Neural progenitor cell (in vitro differentiated cells): ENCODE measurements around the gene GRAMD1B.
"Not testable (repeated sequence)": the region's sequence is repeated elsewhere in the genome, so short reads cannot be mapped to it uniquely, and the experiment has no call there.

Experiments
- CTCF ChIP-seq: fragments of 200-600 bp; sonication (generic); IDR thresholded peaks from 2 replicates; pipeline ENCODE4 v1.5.1; 2017; ENCODE audit warnings: antibody characterized with exemption, mild to moderate bottlenecking
- EZH2 ChIP-seq: fragments of 200-600 bp; sonication (generic); IDR thresholded peaks from 2 replicates; pipeline ENCODE4 v1.6.1; 2017; ENCODE audit warnings: antibody characterized with exemption, mild to moderate bottlenecking, moderate library complexity
- EZH2phosphoT487 ChIP-seq: fragments of 200-600 bp; sonication (generic); IDR thresholded peaks from 2 replicates; pipeline ENCODE4 v1.6.1; 2017; ENCODE audit warnings: antibody characterized with exemption

DNA sequence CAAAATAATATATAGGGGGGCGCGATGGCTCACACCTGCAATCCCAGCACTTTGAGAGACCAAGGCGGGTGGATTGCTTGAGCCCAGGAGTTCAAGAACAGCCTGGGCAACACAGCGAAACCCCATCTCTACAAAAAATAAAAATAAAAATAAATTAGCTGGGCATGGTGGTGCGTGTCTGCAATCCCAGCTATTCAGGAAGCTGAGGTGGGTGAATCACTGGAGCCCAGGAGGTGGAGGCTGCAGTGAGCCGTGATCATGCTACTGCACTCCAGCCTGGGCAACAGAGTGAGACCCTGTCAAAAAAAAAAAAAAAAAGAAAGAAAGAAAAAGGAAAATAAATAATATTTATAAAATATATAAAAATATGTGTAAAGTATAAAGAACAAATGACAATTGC is 90.4 kb downstream of the GRAMD1B start:
- not testable (repeated sequence) for TF ChIP-seq CTCF, EZH2, EZH2phosphoT487
